HL-60 (cell line): Measurements from ENCODE around the gene KIF2A.

Experiments
- DNase-seq, 2 experiments: peaks; one replicate each; pipeline ENCODE4 v3.0.0-alpha.2; 2010 to 2020; ENCODE audit warnings: low read depth in 1 of 2, low spot score in 1 of 2
- H3K27ac ChIP-seq: fragments of 250-450 bp; sonication (Bioruptor Pico); replicated peaks from 2 replicates; pipeline ENCODE4 v1.5.1; 2020; ENCODE audit warnings: mild to moderate bottlenecking, moderate library complexity
- H3K27me3 ChIP-seq: fragments of 250-450 bp; sonication (Bioruptor Pico); 2 replicates; pipeline ENCODE4 v1.5.1; 2021; ENCODE audit warnings: mild to moderate bottlenecking, moderate library complexity; ENCODE audit not compliant: insufficient read depth, poor library complexity, severe bottlenecking
- H3K4me3 ChIP-seq: replicated peaks from 2 replicates; pipeline ENCODE4 v1.5.1; 2011; ENCODE audit warnings: mild to moderate bottlenecking, control low read depth, low read length; ENCODE audit not compliant: insufficient read depth
- CTCF ChIP-seq: IDR thresholded peaks from one replicate; pipeline ENCODE4 v1.5.1; 2011; ENCODE audit warnings: low read length, control low read depth, inconsistent platforms; ENCODE audit not compliant: insufficient read depth
- GABPA ChIP-seq: IDR thresholded peaks from 2 replicates; pipeline ENCODE4 v1.6.1; 2012; ENCODE audit warnings: low read depth
- POLR2AphosphoS5 ChIP-seq: IDR thresholded peaks from 2 replicates; pipeline ENCODE4 v1.6.1; 2012; ENCODE audit warnings: low read depth
- REST ChIP-seq: IDR thresholded peaks from 2 replicates; pipeline ENCODE4 v1.6.1; 2012; ENCODE audit warnings: low read depth; ENCODE audit not compliant: insufficient replicate concordance
- SPI1 ChIP-seq: IDR thresholded peaks from 2 replicates; pipeline ENCODE4 v1.6.1; 2012; ENCODE audit warnings: low read depth, mild to moderate bottlenecking, borderline replicate concordance

KIF2A gene

GRCh38 chr5:62299101-62299500 is 6.9 kb upstream of the KIF2A start:
- no peak for TF ChIP-seq POLR2AphosphoS5
- TF ChIP-seq REST = no peak
- TF ChIP-seq CTCF = no peak
- no peak for TF ChIP-seq GABPA
- TF ChIP-seq SPI1 = no peak
- no peak overlapping the region for H3K4me3 ChIP-seq
- H3K27me3 ChIP-seq = no peaks in the 10 kb centered on the region
- no peak overlapping the region for H3K27ac ChIP-seq
- no peak for DNase-seq

GRCh38 chr5:62299600-62299999 is 6.4 kb upstream of the KIF2A start:
- no peak for TF ChIP-seq POLR2AphosphoS5
- TF ChIP-seq REST = no peak
- no peak for TF ChIP-seq GABPA
- no peak for TF ChIP-seq CTCF
- TF ChIP-seq SPI1 = no peak
- H3K4me3 ChIP-seq = no peak overlapping the region
- H3K27ac ChIP-seq = no peak overlapping the region
- H3K27me3 ChIP-seq = no peaks in the 10 kb centered on the region
- DNase-seq = no peak

- TF ChIP-seq REST (no peak), CTCF (no peak), POLR2AphosphoS5 (no peak), SPI1 (no peak), GABPA (no peak)
- peak overlapping the region; percentile 73 for H3K4me3 ChIP-seq
- peak overlapping the region; percentile 65 for H3K27ac ChIP-seq
- no peaks in the 10 kb centered on the region for H3K27me3 ChIP-seq
- DNase-seq = no peak
These were observed 670 bp upstream of the KIF2A start for GRCh38 chr5:62305358-62305714.
